HL-60/S4 (cell line): ENCODE data around the gene GPR75.
"Not testable (repeated sequence)": the region's sequence is repeated elsewhere in the genome, so short reads cannot be mapped to it uniquely, and the experiment has no call there.

Experiments used
- in situ Hi-C: fragments of 300-500 bp; cut with MboI; formaldehyde crosslinking; loops from 2 replicates; pipeline ENCODE4 v1.14.3; 2022; ENCODE audit warnings: low sequenced_read_pairs

GPR75 gene

GRCh38 chr2:53854678-53855077 lies 5.1 kb downstream of the GPR75 start:
- in situ Hi-C loops, result no loop called here

GRCh38 chr2:53852532-53852931 lies 7.2 kb downstream of the GPR75 start:
- in situ Hi-C loops, result no loop called here

GRCh38 chr2:53851052-53851757 lies 8.6 kb downstream of the GPR75 start:
- in situ Hi-C loops, result not testable (repeated sequence)

- in situ Hi-C loops, result no loop called here
Observed at GRCh38 chr2:53848062-53848461, 11.7 kb downstream of the GPR75 start.

- in situ Hi-C loops, result no loop called here
Observed at GRCh38 chr2:53843595-53843994, 16.2 kb downstream of the GPR75 start.

GRCh38 chr2:53842891-53843290 lies 16.9 kb downstream of the GPR75 start:
- in situ Hi-C loops, result no loop called here

- in situ Hi-C loops, result not testable (repeated sequence)
Observed at GRCh38 chr2:53841651-53842050, 18.1 kb downstream of the GPR75 start.

- in situ Hi-C loops, result no loop called here
Observed at GRCh38 chr2:53840580-53840979, 19.2 kb downstream of the GPR75 start.

- in situ Hi-C loops, result not testable (repeated sequence)
Observed at GRCh38 chr2:53829980-53830290, 29.8 kb downstream of the GPR75 start.

GRCh38 chr2:53829273-53829979 lies 30.3 kb downstream of the GPR75 start:
- in situ Hi-C loops, result no loop called here

- in situ Hi-C loops, result no loop called here
Observed at GRCh38 chr2:53828331-53828730, 31.4 kb downstream of the GPR75 start.

- in situ Hi-C loops, result no loop called here
Observed at GRCh38 chr2:53827398-53828175, 32.2 kb downstream of the GPR75 start.

- in situ Hi-C loops, result no loop called here
Observed at GRCh38 chr2:53826587-53827397, 33.0 kb downstream of the GPR75 start.

GRCh38 chr2:53826030-53826410 lies 33.7 kb downstream of the GPR75 start:
- in situ Hi-C loops, result no loop called here

GRCh38 chr2:53823639-53824038 lies 36.1 kb downstream of the GPR75 start:
- in situ Hi-C loops, result not testable (repeated sequence)

- in situ Hi-C loops, result no loop called here
Observed at GRCh38 chr2:53821810-53822209, 38.0 kb downstream of the GPR75 start.

- in situ Hi-C loops, result no loop called here
Observed at GRCh38 chr2:53820711-53821110, 39.1 kb downstream of the GPR75 start.

- in situ Hi-C loops, result no loop called here
Observed at GRCh38 chr2:53820048-53820447, 39.7 kb downstream of the GPR75 start.

- in situ Hi-C loops, result no loop called here
Observed at GRCh38 chr2:53819634-53820033, 40.1 kb downstream of the GPR75 start.

- in situ Hi-C loops, result no loop called here
Observed at GRCh38 chr2:53818854-53819435, 40.8 kb downstream of the GPR75 start.

GRCh38 chr2:53813151-53813550 lies 46.6 kb downstream of the GPR75 start:
- in situ Hi-C loops, result no loop called here
